Measurements from ENCODE around the gene PAFAH1B2. TPM values are rescaled to one million over a fixed set of nuclear protein-coding genes. Genes with fewer than 3 reads are reported as not detected.

The PAFAH1B2 gene
- total RNA-seq, 1 donor from 2014 or later = 203 TPM

- Mint-ChIP-seq H3K4me1 (peaks cover 26% of the 10 kb centered on the region), H3K4me3 (peak overlapping the region; percentile 98)
These were observed 33.6 kb downstream of the PAFAH1B2 start for GRCh38 chr11:117177534-117178209.

GRCh38 chr11:117178210-117179034 is 34.3 kb downstream of the PAFAH1B2 start, which contains the start of gene SIDT2:
TSS of gene SIDT2 (plus strand) at chr11:117178743. CDS start at chr11:117179264, 521 bp downstream.
- DNase-seq (ENCODE audit: low spot score) = peak; percentile 96
- Histone ChIP-seq H3K27ac (peak within 1 kb of the TSS; percentile 82), H3K4me2 (peak within 1 kb of the TSS; percentile 86), H3K27me3 (no peaks in the 10 kb centered on the region), H3K4me1 (peaks cover 13% of the 10 kb centered on the region), H3K4me3 (peak within 1 kb of the TSS; percentile 80), H3K36me3 (no peaks in the 10 kb centered on the region), H3K9me3 (ENCODE audit: low read depth) (no peaks in the 10 kb centered on the region), H3K9ac (peak within 1 kb of the TSS; percentile 56), H4K20me1 (ENCODE audit: low read depth) (no peaks in the 10 kb centered on the region), H2AFZ (replicated peaks) (peak within 1 kb of the TSS; percentile 51), H3F3A (ENCODE audit: low read depth) (peaks cover 32% of the 10 kb centered on the region), H3K79me2 (ENCODE audit: low read depth) (peaks cover 4% of the 10 kb centered on the region)
- peaks cover 26% of the 10 kb centered on the region for H3K4me1 Mint-ChIP-seq
- H3K9me3 Mint-ChIP-seq = no peaks in the 10 kb centered on the region
- peaks cover 2% of the 10 kb centered on the region for H3K36me3 Mint-ChIP-seq
- no peak for TF ChIP-seq EZH2phosphoT487 (IDR thresholded peaks at IDR 0.05)
- TF ChIP-seq EZH2 (IDR thresholded peaks at IDR 0.05) = no peak
- no peak for TF ChIP-seq CTCF (IDR thresholded peaks at IDR 0.05)
- peak within 1 kb of the TSS; percentile 97 for H3K27ac Mint-ChIP-seq
- H3K27me3 Mint-ChIP-seq (ENCODE audit: insufficient read depth, low read depth) = peaks cover 5% of the 10 kb centered on the region
- peak within 1 kb of the TSS; percentile 98 for H3K4me3 Mint-ChIP-seq

More at GRCh38 chr11:117177534-117178209, 33.6 kb downstream of the PAFAH1B2 start:
- Histone ChIP-seq H4K20me1 (ENCODE audit: low read depth) (peaks cover 3% of the 10 kb centered on the region), H3K4me1 (peaks cover 21% of the 10 kb centered on the region), H3K9me3 (ENCODE audit: low read depth) (no peaks in the 10 kb centered on the region), H3K9ac (no peak overlapping the region), H2AFZ (replicated peaks) (peak overlapping the region; percentile 35), H3K79me2 (ENCODE audit: low read depth) (peaks cover 4% of the 10 kb centered on the region), H3K4me3 (peak overlapping the region; percentile 80), H3K4me2 (peak overlapping the region; percentile 86), H3F3A (ENCODE audit: low read depth) (peaks cover 39% of the 10 kb centered on the region), H3K27me3 (no peaks in the 10 kb centered on the region), H3K36me3 (no peaks in the 10 kb centered on the region), H3K27ac (no peak overlapping the region)
- TF ChIP-seq CTCF (IDR thresholded peaks at IDR 0.05) = no peak
- TF ChIP-seq EZH2phosphoT487 (IDR thresholded peaks at IDR 0.05) = no peak
- TF ChIP-seq EZH2 (IDR thresholded peaks at IDR 0.05) = no peak
- DNase-seq (ENCODE audit: low spot score) = no peak
- Mint-ChIP-seq H3K27ac (peak overlapping the region; percentile 97), H3K36me3 (no peaks in the 10 kb centered on the region), H3K27me3 (ENCODE audit: insufficient read depth, low read depth) (peaks cover 5% of the 10 kb centered on the region), H3K9me3 (no peaks in the 10 kb centered on the region)

GRCh38 chr11:117179048-117179999 is 35.2 kb downstream of the PAFAH1B2 start:
- Histone ChIP-seq H4K20me1 (ENCODE audit: low read depth) (no peaks in the 10 kb centered on the region), H3K9me3 (ENCODE audit: low read depth) (no peaks in the 10 kb centered on the region), H3K4me1 (peaks cover 11% of the 10 kb centered on the region), H3K4me2 (peak overlapping the region; percentile 86), H3F3A (ENCODE audit: low read depth) (peaks cover 30% of the 10 kb centered on the region), H3K27me3 (no peaks in the 10 kb centered on the region), H3K36me3 (no peaks in the 10 kb centered on the region), H2AFZ (replicated peaks) (peak overlapping the region; percentile 51), H3K27ac (peak overlapping the region; percentile 82), H3K79me2 (ENCODE audit: low read depth) (peaks cover 4% of the 10 kb centered on the region), H3K9ac (peak overlapping the region; percentile 56), H3K4me3 (peak overlapping the region; percentile 80)
- Mint-ChIP-seq H3K36me3 (peaks cover 2% of the 10 kb centered on the region), H3K27me3 (ENCODE audit: insufficient read depth, low read depth) (peaks cover 5% of the 10 kb centered on the region), H3K27ac (peak overlapping the region; percentile 84), H3K4me3 (peak overlapping the region; percentile 98), H3K9me3 (no peaks in the 10 kb centered on the region), H3K4me1 (peaks cover 26% of the 10 kb centered on the region)
- TF ChIP-seq EZH2phosphoT487 (IDR thresholded peaks at IDR 0.05) = no peak
- TF ChIP-seq CTCF (IDR thresholded peaks at IDR 0.05) = no peak
- TF ChIP-seq EZH2 (IDR thresholded peaks at IDR 0.05) = no peak
- DNase-seq (ENCODE audit: low spot score) = peak; percentile 34
